Measurements from ENCODE around the gene ATP2B2.

DNA sequence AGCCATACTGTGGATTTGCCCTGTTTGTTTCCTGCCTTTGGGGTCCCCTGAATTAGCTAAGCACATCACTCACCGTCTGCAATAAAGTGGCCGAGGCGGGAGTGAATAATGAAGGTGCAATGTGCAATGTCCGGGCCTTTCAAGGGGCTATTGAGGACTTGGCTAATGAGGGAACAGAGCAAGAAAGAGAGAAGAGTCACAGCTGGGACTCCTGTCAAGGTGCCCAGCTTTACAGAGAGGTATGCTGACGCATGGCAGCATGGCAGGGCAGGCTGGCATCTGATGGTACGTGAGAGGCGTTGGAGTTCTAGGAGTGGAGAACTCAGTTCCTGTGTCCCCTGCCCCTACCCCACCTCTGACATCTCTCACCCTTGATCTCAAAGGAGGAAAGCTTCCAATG, 13.8 kb upstream of the ATP2B2 start:
- TF ChIP-seq POLR2A (IDR thresholded peaks at IDR 0.05; ENCODE audit: low read length) (no peak), GATA1 (IDR thresholded peaks at IDR 0.05; ENCODE audit: low read depth, low read length) (no peak)

Measured in erythroblast (primary cell).